SK-N-SH treated with all-trans-retinoic acid at 6 μM for 48 hours (cell line): ENCODE data around the gene UST.
"Not testable (repeated sequence)": the region's sequence is repeated elsewhere in the genome, so short reads cannot be mapped to it uniquely, and the experiment has no call there.

Source experiments
- ARNTL ChIP-seq: fragments of 450-650 bp; formaldehyde crosslinking; IDR thresholded peaks from 2 replicates; pipeline ENCODE4 v1.5.0; 2020; ENCODE audit warnings: low read depth, mild to moderate bottlenecking, moderate library complexity, borderline replicate concordance
- ESRRG ChIP-seq: fragments of 250-450 bp; sonication (Bioruptor Pico); IDR thresholded peaks from 2 replicates; pipeline ENCODE4 v1.6.1; 2021; ENCODE audit warnings: mild to moderate bottlenecking
- ZFP30 ChIP-seq: fragments of 450-650 bp; formaldehyde crosslinking; IDR thresholded peaks from 2 replicates; pipeline ENCODE4 v1.5.0; 2022; ENCODE audit warnings: mild to moderate bottlenecking, moderate library complexity
- ZNF8 ChIP-seq: fragments of 450-650 bp; formaldehyde crosslinking; IDR thresholded peaks from 2 replicates; pipeline ENCODE4 v1.5.0; 2020; ENCODE audit warnings: mild to moderate bottlenecking, moderate library complexity
- TF ChIP-seq, protein P1 (sequence below): fragments of 250-450 bp; sonication (Bioruptor Pico); IDR thresholded peaks from 2 replicates; pipeline ENCODE4 v1.8.0; 2020; ENCODE audit warnings: mild to moderate bottlenecking, moderate library complexity, borderline replicate concordance

DNA sequence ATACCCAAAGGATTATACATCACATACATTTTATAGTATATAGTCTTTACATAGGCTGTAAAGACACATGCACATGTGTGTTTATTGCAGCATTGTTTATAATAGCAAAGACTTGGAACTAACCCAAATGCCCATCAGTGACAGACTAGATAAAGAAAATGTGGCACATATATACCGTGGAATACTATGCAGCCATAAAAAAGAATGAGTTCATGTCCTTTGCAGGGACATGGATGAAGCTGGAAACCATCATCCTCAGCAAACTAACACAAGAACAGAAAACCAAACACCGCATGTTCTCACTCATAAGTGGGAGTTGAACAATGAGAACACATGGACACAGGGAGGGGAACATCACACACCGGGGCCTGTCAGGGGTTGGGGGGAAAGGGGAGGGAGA is 231.5 kb downstream of the UST start:
- not testable (repeated sequence) for TF ChIP-seq ZNF8 (CRISPR knock-in tag); ARNTL (CRISPR knock-in tag); ZFP30 (CRISPR knock-in tag); ESRRG
- TF ChIP-seq, protein P1, sequence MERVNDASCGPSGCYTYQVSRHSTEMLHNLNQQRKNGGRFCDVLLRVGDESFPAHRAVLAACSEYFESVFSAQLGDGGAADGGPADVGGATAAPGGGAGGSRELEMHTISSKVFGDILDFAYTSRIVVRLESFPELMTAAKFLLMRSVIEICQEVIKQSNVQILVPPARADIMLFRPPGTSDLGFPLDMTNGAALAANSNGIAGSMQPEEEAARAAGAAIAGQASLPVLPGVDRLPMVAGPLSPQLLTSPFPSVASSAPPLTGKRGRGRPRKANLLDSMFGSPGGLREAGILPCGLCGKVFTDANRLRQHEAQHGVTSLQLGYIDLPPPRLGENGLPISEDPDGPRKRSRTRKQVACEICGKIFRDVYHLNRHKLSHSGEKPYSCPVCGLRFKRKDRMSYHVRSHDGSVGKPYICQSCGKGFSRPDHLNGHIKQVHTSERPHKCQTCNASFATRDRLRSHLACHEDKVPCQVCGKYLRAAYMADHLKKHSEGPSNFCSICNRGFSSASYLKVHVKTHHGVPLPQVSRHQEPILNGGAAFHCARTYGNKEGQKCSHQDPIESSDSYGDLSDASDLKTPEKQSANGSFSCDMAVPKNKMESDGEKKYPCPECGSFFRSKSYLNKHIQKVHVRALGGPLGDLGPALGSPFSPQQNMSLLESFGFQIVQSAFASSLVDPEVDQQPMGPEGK (CRISPR knock-in tag), result not testable (repeated sequence)
